ENCODE measurements around the gene DOCK4.

The DOCK4 gene

GRCh38 chr7:112023786-112024185 lies 182.4 kb downstream of the DOCK4 start:
- Histone ChIP-seq H3K27ac (no peak overlapping the region), H3K4me1 (no peaks in the 10 kb centered on the region), H3K36me3 (no peaks in the 10 kb centered on the region), H3K9me3 (no peaks in the 10 kb centered on the region), H3K4me3 (no peak overlapping the region), H3K27me3 (no peaks in the 10 kb centered on the region)
- intact Hi-C loops (cut with DNase I; ENCODE audit: low total_unique reads) = no loop called here
- TF ChIP-seq CTCF (IDR thresholded peaks at IDR 0.05) = no peak
- DNase-seq = no peak

- Histone ChIP-seq H3K27me3 (no peaks in the 10 kb centered on the region), H3K4me1 (no peaks in the 10 kb centered on the region), H3K27ac (no peak overlapping the region), H3K4me3 (no peak overlapping the region), H3K9me3 (no peaks in the 10 kb centered on the region), H3K36me3 (no peaks in the 10 kb centered on the region)
- intact Hi-C loops (cut with DNase I; ENCODE audit: low total_unique reads) = no loop called here
- DNase-seq = no peak
- no peak for TF ChIP-seq CTCF (IDR thresholded peaks at IDR 0.05)
These were observed 182.9 kb downstream of the DOCK4 start for GRCh38 chr7:112023282-112023681.

- no peak for TF ChIP-seq CTCF (IDR thresholded peaks at IDR 0.05)
These were observed 184.1 kb downstream of the DOCK4 start for GRCh38 chr7:112022128-112022527.

GRCh38 chr7:112021379-112022044 lies 184.7 kb downstream of the DOCK4 start:
- intact Hi-C loops (cut with DNase I; ENCODE audit: low total_unique reads) = no loop called here
- H3K36me3 ChIP-seq = no peaks in the 10 kb centered on the region
- DNase-seq = no peak
- no peaks in the 10 kb centered on the region for H3K27me3 ChIP-seq
- no peaks in the 10 kb centered on the region for H3K9me3 ChIP-seq
- no peak for TF ChIP-seq CTCF (IDR thresholded peaks at IDR 0.05)
- H3K4me3 ChIP-seq = no peak overlapping the region
- no peak overlapping the region for H3K27ac ChIP-seq
- no peaks in the 10 kb centered on the region for H3K4me1 ChIP-seq

More at GRCh38 chr7:112022128-112022527, 184.1 kb downstream of the DOCK4 start:
- H3K9me3 ChIP-seq = no peaks in the 10 kb centered on the region
- DNase-seq = no peak
- H3K4me1 ChIP-seq = no peaks in the 10 kb centered on the region
- H3K27me3 ChIP-seq = no peaks in the 10 kb centered on the region
- no peaks in the 10 kb centered on the region for H3K36me3 ChIP-seq
- H3K27ac ChIP-seq = no peak overlapping the region
- intact Hi-C loops (cut with DNase I; ENCODE audit: low total_unique reads) = no loop called here
- H3K4me3 ChIP-seq = no peak overlapping the region

- no peaks in the 10 kb centered on the region for H3K36me3 ChIP-seq
- no peak overlapping the region for H3K4me3 ChIP-seq
- no peaks in the 10 kb centered on the region for H3K9me3 ChIP-seq
- no peaks in the 10 kb centered on the region for H3K27me3 ChIP-seq
- TF ChIP-seq CTCF (IDR thresholded peaks at IDR 0.05) = no peak
- DNase-seq = no peak
- H3K4me1 ChIP-seq = no peaks in the 10 kb centered on the region
- H3K27ac ChIP-seq = no peak overlapping the region
- intact Hi-C loops (cut with DNase I; ENCODE audit: low total_unique reads) = no loop called here
These were observed 185.4 kb downstream of the DOCK4 start for GRCh38 chr7:112020800-112021199.

GRCh38 chr7:112019932-112020331 lies 186.3 kb downstream of the DOCK4 start:
- no peak for TF ChIP-seq CTCF (IDR thresholded peaks at IDR 0.05)
- Histone ChIP-seq H3K27ac (no peak overlapping the region), H3K4me1 (no peaks in the 10 kb centered on the region)

More at GRCh38 chr7:112019932-112020331, 186.3 kb downstream of the DOCK4 start:
- intact Hi-C loops (cut with DNase I; ENCODE audit: low total_unique reads) = no loop called here
- H3K9me3 ChIP-seq = no peaks in the 10 kb centered on the region
- no peaks in the 10 kb centered on the region for H3K36me3 ChIP-seq
- no peak for DNase-seq
- H3K27me3 ChIP-seq = no peaks in the 10 kb centered on the region
- H3K4me3 ChIP-seq = no peak overlapping the region
